Hindlimb muscle (tissue), 1 donor: Measurements from ENCODE around the gene SRPK3. TPM values are rescaled to one million over a fixed set of nuclear protein-coding genes. Genes with fewer than 3 reads are reported as not detected.
"Not testable (repeated sequence)": the region's sequence is repeated elsewhere in the genome, so short reads cannot be mapped to it uniquely, and the experiment has no call there.

Experiments used
- DNase-seq: peaks from one replicate; pipeline ENCODE4 v3.0.0-alpha.2; 2013
- polyA plus RNA-seq: library from polyadenylated mRNA; unstranded; fragments of 120-200 nt; gene quantifications from one replicate; pipeline ENCODE4 v1.2.1, GENCODE V29; 2013; ENCODE audit not compliant: insufficient read length

SRPK3 gene
- polyA plus RNA-seq, 1 donor, result 318 TPM

DNA sequence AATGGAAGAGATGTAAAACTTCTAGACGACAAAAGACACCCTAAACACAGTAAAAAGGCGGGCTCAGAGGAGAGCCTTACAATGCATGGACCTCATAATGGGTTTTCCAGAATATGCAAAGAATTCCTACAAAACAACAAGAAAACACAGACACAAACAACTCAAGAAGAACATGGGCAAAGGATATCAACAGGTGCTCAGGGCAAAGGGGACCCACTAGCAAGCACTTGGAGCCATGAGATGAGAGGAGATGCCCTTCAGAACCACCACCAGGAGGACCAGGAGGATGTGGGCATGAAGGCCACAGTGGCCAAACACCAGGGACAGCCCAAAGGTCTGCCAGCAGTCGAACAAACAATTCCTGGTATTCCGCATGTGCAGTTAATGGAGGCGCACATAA, 32.3 kb downstream of the SRPK3 start:
- no peak for DNase-seq

DNA sequence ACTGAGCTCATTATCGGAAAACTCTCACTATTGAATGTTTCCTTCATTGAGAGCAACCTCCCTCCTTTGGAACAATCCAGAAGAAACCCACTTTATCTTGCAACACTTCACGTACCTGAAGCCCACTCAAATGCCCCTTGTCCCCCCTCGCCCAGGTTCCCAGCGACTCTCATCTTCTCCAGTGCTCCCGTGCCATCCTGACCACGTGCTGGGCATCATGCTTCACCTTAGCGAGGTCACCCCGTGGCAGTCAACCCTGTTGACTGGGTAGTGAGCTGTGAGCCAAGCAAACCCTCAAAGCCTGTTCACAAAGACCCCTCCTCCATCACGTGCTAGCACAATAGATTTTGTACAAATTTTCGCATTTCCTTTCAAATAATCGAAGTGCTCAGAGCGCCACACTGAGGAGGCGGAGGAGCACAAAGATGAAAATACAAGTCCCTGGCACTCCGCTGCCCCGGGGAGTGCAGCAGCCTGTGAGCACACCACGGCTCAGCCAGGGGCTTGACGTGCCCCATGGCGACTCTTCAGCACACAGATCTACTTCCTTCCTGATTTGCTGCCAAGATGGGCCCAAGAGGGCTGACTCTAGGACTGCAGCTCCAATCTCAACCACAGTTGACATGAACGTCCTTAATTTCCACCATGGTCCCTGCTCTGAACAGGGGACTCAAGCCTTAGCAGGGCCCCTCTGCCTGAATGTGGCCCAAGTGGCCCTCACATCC, 33.9 kb downstream of the SRPK3 start:
- no peak for DNase-seq

DNA sequence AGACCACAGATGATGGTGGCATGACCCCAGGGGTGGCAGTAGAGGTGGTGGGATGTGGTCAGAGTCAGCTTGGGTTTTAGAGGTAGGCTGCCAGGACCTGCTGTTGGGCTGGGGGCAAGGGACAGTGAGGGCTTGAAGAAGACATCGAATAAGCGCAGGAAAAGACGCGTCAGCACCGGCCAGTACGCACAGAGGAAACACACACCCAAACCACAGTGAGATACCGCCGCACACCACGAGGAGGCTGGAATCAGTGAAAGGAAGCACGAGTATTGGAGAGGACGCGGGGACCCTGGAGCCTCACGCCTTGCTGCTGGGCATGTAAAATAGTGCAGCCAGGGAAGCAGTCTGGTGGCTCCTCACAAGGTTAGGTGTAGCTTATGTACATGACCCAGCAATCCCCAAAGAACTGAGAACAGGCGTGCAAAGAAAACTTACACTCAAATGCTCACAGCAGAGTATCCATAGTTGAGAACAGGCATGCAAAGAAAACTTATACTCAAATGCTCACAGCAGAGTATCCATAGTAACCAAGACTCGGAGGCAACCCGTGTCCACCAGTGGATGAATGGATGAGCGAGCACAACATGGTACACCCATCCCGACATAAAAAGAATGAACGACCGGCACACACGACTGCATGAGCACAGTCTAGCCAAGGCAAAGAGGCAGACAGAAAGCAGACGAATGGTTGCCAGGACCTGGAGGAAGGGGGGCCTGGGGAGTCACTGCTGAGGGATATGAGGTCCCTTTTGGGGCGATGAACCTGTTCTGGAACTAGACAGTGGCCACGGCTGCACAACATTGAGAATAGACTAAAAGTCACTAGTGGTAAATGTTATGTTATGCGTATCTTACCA, 36.2 kb downstream of the SRPK3 start:
- DNase-seq, result no peak

DNA sequence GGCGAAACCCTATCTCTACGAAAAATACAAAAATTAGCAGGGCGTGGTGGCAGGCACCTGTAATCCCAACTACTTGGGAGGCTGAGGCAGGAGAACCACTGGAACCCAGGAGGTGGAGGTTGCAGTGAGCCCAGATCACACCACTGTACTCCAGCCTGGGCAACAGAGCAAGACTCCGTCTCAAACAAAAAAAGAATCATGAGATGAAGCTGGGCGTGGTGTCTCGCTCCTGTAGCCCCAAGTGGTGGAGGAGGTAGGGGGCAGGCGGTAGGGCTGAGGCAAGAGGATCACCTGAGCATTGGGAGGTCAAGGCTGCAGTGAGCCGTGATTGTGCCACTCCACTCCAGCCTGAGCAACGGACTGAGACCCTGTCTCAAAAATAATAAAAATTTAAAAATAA, 37.2 kb downstream of the SRPK3 start:
- DNase-seq, result not testable (repeated sequence)

DNA sequence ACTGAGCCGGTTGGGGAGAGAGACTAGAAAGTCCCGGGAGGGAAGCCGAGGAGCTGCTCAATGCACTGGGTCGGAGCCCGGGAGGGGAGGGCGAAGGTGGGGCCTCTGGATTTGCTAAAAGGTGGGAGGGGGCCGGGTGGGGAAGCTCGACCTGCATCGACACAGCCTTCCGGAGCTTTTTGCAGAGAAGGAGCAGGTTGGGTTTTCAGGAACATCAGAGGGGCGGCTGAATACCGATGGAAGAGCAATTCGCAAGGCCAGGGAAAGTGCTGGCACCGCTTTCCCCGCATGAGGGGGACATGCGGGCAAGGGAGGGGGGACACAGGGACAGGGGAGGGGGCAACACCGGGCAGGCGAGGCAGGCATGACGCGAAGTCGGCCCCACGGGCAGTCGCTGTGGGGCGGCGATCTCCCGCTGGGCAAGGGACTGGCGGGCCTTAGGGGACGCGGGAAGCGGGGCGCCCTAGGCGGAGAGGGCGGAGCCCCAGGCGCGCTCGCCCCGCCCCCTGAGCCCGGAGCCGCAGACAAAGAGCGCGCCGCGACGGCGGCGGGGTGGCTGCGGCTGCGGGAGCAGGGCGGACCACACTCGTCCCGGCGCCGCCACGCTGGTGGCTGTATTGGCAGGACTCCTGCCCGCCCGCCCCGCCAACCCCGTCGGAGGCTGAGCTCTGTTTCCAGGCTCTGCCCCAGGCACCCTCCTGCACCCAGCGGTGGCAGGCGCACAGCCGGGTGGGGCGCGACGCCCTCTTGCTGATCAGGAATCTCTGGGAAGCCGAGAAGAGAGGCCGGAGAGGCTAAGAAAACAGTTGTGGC, 37.9 kb downstream of the SRPK3 start:
- DNase-seq, result no peak

DNA sequence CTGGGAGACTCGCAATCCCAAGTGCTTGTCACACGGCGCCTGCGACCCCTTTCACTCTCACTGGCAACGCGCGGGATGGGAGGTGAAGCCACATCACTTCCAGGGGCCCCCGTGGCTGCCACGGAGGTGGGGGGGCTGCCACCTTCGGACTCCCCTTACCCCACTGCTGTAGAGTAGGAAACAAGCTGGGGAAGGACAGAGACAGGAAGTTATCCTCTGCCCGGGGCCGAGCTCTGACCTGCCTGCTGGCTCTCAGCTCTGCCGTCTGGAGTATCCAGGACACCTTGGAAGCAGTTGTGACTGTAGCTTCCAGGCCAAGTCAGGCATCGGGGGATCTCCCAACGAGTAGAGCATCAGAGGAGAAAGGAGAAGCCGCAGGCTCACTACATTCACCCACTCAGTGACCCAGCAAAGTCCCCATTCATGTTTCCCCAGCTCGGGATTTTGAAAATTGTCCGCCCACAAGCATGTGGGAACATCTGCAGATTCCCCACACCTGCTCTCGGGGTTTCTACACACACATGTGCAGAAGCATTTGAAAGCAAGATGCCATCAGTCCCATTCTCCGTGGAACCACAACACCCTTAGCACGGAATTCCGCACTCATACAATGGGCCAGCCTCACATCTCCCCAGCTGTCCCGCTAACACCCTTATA, 38.7 kb downstream of the SRPK3 start:
- no peak for DNase-seq

DNA sequence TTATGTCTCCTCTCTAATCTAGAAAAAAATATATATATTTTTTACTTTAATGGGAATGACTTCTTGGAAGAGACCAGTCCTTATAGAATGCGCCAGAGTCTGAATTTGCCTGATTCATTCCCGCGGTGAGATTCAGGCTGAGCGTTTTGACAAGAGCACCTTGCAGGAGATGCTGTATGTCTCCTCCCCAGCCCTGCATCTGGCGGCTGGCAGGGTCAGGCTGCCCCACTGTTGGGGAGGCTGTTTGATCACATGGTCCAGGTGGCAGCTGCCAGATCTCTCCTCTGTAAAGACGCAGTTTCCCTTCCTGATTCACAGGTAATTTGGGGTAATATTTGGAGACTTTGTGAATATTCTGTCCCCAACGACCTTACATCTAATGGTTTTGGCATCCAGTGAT, 39.8 kb downstream of the SRPK3 start:
- DNase-seq, result no peak

DNA sequence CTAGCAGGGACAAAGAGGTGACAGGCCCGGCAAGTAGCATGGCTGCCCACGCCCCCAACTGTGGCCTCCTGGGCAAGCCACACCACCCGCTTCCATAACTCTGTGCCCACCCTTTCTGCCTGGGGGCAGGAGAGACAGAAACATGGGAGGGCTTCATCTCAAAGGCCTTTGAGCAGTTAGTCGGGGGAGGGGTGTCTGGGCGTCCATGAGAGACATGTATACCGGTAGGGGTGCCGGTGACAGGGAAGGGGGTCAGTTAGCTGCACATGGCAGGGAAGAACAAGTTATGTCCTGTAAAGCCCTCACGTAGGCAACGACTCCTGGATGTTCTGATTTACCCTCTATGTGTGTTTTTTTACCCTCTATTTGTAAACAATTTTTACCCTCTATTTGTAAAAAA, 40.2 kb downstream of the SRPK3 start:
- no peak for DNase-seq

DNA sequence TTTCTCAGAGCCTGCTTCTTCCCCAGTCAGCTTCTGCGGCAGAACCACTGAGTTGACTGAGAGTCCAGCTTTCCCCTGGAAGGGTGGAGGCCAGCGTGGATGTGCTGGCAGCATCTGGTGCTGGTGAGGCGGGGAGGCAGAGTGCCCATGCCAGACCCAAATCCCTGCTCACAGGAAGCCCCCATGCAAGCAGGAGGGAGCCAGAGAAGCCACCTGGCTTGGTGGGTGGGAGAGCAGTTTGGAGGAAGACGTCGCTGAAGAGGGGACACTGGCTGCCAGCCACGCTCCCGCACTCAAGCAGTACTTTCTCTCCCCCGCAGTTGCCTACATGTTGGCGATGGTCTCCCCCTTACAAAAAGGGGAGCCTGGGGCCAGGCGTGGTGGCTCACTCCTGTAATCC, 43.5 kb downstream of the SRPK3 start:
- no peak for DNase-seq

DNA sequence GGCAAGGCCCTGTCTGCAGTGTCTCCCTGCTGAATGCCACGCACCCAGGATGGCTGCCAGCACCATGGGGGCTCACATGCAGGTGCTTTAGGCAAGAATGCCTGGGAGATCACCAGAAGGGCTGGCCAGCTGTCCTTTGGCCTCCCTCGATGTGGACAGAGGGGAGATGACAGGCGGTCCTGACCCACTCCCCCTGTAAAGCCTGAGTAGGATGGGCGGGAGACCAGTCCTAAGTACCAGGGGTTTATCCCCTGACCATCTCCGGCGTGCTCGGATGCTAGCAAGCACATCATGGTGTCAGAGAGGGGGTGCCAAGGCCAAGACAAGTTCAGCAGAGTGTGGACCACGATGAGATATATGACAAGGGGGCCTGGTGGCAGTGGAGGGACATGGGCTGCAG, 44.2 kb downstream of the SRPK3 start:
- no peak for DNase-seq

DNA sequence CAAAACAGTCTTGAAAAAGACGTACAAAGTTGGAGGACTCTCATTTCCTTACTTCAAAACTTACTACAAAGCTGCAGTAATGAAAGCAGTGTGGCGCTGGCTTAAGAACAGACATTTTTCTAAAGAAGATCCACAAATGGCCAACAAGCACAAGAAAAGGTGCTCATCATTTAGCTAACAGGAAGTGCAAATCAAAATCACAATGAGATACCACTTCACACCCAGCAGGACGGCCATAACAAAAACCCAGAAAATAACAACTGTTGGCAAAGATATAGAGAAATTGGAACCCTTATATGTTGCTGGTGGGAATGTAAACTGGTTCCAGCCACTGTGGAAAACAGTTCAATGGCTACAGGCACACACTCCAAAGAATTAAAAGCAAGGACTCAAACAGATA, 46.2 kb downstream of the SRPK3 start:
- no peak for DNase-seq

DNA sequence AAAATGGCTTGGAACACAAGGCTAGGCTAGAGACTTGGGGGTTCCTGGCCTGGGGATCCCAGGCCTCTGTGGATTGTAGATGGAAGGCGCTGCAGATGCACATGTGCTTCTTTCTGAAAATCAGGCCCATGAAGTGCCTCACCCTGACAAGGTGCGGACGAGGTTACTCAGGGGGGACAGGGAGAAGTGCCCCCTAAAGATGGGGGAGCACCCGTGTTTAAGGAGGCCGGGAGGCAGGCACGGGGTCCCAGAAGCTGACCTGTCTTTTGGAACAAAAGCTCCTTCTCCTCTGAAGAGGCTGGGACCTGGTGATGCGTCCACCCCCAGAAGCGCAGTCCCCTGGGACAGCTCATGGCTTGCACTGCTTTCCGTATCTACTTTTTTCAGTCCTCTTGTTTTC, 47.1 kb downstream of the SRPK3 start:
- no peak for DNase-seq

DNA sequence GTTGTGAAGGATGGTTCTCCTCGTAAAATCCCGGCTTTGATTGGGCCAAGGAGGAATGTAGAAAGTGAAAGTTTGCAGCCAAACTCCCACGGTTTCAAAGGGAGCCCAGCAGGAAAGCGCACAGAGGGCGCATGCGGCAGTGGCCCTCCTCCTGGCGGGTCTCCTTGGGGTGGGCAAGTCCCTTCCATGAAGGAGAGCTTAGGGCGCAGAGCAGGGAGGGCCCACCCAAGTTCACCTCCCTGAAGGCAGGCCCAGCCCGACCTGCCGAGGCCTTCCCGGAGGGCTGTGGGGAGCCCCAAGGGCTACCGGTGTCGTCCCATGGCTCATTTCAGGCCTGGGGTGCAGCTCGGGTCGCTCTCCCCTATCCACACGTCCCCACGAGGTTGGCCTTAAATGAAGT, 47.5 kb downstream of the SRPK3 start:
- DNase-seq, result no peak

DNA sequence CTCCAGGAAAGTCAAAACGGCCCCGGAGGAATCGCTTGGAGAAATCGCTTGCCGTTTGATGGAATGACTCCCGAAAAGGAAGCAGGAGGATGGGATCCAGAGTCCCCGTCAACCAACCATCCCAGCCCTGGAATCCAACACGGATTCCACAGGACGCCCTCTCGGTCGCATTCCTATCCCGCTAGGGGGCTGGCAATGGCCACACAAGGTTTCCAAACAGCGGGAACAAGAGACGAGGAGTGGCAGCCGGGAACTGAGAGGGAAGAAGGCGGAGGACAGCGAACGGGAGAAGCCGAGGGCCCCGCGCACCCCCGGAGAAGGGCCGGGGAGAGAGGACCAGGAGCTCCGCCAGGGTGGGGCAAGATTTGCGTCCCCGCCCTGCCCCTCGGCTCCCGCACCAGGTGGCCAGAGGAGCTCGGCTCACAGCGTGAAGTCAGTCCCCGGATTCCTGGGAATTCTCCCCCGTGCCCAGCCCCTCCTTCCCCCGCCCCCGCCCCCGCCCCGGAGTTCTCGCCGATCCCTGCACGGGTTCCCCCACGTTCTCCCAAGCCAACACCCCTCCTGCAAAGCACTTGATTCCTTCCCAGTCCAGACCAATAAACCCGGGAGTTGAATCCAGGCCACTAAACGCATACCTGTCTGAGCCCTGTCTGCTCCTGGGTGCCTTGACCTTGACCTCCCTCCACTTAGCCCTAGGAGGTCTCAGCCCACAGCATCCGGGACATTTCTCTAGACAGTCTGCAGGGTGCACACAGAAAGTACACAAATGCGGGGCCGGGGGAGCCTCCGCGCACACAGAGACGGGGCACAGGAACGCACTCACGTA, 48.1 kb downstream of the SRPK3 start:
- no peak for DNase-seq

DNA sequence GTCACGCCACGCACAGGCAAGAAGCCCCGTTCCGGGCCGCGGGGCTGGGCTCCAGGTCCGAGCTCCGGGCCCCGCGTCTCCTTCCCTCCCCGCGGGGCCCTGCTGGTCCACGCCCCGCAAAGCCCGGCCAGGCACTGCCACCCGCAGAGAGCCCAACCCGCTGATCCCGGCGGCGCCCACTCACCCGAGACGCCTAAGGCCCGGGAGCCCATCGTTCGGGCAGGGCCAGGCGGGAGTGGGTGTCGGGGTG, 48.6 kb downstream of the SRPK3 start:
- no peak for DNase-seq

DNA sequence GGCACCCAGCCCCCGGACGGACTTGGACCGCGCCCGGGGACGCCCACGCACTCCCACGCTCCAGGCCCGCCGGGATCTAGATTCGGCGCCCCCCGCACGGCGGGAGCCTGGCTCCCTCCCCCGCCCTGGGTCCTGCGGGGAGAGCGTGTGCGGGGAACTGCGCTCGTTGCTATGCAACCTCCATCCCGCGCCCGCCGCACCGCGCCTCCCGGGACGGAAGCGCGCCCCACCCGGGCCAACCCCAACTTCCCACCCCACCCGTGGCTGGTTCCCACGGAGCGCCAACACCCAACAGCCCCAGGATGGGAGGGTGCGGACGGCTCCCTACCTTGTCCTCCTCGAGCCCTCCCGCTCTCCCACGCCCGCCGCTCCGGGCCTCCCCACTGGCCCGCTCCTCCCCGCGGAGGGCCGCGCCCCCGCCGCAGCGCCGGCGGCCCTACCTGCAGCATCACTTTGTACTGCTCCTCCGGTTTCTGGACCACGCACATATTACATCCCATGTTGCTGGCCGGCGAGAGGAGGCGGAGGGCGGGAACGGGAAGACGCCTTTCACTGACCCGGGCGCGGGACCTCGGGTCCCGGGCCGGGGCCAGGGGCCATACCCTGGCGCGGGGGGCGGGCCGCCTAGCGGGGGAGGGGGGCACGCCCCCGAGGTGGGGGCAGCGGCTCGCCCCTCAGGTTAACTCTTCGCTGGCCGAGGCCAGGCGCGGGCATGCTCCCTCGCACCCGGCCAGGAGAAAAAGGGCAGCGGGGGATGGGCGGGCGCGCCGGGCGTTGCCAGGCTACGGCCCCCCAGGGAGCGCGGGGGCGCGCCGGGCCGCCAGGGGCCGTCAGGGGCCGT, 49.2 kb downstream of the SRPK3 start, which contains the start of gene PDZD4:
PDZD4 (minus strand) TSS at position 746 of the 841 bp plus-strand sequence; CDS start at position 500, 246 bp downstream.
- DNase-seq, result no peak

DNA sequence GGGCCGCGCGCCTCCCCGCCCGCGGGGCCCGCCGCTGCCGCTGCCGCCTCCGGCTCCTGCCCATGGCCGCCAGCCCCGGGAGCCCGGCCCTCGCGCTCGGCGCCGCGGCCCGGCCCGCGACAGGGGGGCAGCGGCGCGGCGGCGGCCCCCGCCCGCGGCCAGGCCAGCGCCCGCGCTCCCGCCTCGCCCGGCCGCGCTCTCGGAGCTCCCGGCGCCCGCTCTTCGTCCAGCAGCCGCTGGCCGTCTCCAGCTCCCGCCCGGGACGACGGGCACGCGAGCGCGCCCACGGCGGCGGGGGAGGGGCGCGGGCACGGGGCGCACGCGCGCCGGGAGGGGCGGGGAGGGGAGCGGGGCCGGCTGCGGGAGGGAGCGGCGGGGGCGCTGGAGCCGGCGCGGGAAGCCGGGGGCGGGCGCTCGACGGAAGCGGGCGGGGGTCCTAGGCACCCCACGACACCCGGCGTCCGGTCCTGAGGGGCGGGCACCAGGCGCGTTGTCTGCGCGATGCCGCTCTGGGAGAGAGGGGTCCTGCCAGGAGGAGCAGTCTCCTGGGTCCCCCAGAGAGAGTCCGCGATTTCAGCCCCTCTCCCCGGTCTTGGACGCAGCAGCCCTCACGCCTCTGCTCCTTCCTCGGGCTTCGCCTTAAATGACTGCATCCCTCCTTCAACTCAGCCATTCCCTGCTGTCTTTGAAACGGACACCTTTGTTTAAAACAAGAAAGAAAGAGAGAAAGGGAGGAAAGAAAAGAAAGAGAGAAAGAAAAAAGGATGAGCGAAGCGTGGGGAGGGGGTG, 50.0 kb downstream of the SRPK3 start:
- DNase-seq, result no peak

DNA sequence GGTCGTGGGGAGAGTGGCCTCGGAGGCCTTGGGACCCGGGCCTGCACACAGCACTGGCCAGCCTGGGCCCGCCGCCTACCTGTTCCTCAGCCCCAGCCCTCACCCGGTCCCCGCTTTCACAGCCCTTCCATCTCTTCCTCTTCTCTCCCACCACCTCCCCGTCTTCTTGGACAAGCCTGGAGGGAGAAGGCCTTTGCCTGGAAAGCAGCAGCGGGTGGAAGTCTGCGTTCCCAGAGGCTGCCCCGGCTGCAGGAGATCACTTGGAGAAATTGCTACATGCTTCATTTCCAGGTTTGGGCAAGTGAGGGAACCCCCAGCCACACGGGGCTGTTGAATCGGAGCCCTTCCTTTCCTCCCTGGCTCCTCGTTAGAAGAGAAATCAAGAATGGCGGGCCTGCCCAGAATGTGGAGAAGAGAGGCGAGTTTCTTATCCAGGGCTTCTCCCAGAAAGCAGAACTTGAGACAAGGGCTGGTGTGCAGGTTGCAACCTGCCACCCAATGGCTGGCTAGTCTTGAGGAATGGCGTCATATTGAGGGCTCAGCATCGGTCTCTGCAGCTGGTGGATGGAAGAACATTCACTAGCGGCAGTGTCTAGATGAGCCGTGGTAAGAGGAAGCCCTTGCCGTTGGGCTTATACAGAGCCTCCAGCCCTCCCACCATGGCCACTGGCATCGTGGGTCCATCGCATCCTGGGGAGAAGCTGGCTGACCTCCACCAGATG, 50.7 kb downstream of the SRPK3 start:
- DNase-seq, result no peak

DNA sequence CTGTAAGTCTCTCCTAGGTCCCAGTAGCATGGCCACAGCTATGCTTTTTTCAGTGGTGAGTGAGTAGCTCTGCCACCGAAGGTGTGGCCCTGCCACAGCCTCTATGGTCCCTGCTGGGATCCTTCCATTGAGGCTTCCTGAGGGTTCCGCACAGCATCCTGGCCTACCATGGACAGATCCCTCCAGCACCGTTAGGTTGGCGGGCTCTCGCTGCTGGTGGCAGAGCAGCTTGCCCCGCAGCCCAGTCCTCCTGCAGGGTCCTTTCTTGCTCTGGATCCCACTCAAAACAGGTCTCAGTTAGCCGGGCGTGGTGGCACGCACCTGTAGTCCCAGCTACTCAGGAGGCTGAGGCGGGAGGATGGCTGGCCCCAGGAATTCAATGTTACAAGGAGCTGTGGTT, 51.9 kb downstream of the SRPK3 start:
- DNase-seq, result no peak
